Lung microvascular endothelial cell (primary cell): Measurements from ENCODE around the gene SBK2. TPM values are rescaled to one million over a fixed set of nuclear protein-coding genes. Genes with fewer than 3 reads are reported as not detected.

Source experiments
- DNase-seq, 2 donors: peaks; one replicate each; pipeline versions ENCODE4 v3.0.0 to v3.0.0-alpha.2; 2010; ENCODE audit warnings: low read depth in 2 of 2
- total RNA-seq: library from RNA; depleted of rRNA; stranded (reverse); fragments of >200 nt; gene quantifications from 2 replicates; pipeline ENCODE4 v1.2.1, GENCODE V29; 2014

Gene SBK2
- total RNA-seq, 1 donor from 2014 or later = not detected

DNA sequence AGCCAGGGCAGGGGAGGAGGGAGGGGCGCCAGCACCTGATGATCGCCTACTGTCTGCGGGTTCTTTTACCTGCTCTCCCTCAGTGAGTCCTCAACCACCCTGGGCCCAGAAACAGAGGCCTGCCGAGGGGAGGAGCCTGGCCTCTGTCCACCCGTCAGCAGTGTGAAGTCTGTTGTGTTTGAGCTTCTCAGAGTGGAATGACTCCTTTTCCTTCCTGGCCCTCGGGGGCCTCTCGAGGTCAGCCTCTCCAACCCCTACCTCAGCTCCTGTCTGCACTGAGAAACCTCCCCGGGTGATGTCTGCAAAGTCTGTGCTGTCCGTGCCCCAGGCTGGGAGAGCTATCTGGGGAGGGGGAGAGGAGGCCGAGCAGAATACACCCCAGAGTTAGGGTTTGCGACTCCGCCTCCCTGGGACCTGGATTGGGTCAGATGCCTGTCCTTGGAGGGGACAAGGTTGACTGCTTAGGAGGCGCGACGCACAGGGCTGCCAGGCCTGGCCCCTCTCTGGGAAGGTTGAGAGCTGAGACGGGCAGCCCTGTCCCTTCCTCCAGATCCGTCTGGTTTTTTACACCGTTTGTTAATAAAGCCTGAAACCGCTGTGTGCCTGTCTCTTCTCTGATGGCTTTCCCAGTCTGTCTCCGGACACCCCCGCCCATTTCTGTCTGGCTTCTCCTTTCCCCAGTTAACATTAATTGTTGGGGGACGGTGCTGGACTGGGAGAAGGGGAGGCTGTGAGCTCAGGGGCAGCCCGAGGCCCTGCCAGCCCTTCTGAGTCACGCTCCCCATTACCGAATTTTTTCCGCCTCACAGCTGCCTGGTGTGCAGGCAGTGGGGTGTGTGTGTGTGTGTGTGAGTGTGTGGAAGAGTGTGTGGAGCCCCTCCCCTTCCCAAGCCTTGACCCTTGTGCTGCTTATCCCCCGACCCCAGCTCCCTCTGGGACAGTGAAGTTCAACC lies 49.7 kb downstream of the SBK2 start:
- peak; percentile 91 to 93 for DNase-seq

DNA sequence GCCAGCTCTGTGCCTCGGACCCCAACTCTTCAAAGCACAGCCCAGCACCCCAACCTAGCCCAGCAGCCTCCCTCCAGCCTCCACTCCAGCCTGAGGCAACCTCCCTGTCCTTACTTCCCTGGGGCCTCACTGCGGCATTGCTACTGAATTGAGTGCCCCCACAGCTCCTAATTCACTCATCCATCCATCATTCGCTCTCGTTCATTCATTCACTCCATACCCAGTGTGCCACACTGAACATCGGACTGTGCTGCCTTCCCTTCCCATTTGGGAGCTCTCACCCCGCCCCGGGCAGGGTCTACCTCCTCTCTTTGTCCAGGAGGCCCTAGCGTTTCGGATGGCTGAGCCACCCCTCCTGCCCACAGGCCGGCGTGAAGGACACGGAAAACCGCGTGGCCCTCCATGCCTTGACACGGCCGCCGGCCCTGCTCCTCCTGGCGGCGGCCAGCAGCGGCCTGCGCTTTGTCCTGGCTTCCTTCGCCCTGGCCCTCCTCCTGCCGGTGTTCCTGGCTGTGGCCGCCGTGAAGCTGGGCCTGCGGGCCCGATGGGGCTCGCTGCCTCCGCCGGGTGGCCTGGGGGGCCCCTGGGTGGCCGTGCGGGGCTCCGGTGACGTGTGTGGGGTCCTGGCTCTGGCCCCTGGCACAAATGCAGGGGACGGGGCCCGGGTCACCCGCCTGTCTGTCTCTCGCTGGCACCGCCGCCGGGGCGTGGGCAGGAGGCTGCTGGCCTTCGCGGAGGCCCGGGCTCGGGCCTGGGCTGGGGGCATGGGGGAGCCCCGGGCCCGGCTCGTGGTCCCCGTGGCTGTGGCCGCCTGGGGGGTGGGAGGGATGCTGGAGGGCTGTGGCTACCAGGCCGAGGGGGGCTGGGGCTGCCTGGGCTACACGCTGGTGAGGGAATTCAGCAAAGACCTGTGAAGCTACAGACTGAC lies 50.6 kb downstream of the SBK2 start:
- no peak for DNase-seq

GRCh38 chr19:55485439-55486011 lies 51.4 kb downstream of the SBK2 start:
- DNase-seq = no peak

- DNase-seq = peak; percentile 50 to 69
Observed at GRCh38 chr19:55484593-55485438, 52.1 kb downstream of the SBK2 start, which contains the start of gene NAT14. TSS of gene NAT14 (plus strand) at chr19:55485188. CDS start at chr19:55485709, 521 bp downstream.

- no peak for DNase-seq
Observed at GRCh38 chr19:55483706-55484592, 53.0 kb downstream of the SBK2 start.

- DNase-seq = no peak
Observed at GRCh38 chr19:55482967-55483705, 53.8 kb downstream of the SBK2 start.

DNA sequence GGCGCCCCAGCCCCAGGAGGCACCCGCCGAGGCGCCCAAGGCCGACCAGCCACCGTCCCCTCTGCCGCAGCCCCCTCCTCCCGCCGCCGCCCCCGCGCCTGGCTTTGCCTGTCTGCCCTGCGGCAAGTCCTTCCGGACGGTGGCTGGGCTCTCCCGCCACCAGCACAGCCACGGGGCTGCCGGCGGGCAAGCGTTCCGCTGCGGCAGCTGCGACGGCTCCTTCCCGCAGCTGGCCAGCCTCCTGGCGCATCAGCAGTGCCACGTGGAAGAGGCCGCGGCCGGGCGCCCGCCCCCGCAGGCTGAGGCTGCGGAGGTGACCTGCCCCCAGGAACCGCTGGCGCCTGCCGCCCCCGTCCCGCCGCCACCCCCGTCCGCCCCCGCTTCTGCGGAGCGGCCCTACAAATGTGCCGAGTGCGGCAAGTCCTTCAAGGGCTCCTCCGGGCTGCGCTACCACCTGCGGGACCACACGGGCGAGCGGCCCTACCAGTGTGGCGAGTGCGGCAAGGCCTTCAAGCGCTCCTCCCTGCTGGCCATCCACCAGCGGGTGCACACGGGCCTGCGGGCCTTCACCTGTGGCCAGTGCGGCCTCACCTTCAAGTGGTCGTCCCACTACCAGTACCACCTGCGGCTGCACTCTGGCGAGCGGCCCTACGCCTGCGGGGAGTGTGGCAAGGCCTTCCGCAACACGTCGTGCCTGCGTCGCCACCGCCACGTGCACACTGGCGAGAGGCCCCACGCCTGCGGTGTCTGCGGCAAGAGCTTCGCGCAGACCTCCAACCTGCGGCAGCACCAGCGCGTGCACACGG lies 54.6 kb downstream of the SBK2 start:
- no peak for DNase-seq

- DNase-seq = no peak
Observed at GRCh38 chr19:55481794-55482155, 55.2 kb downstream of the SBK2 start.

- no peak for DNase-seq
Observed at GRCh38 chr19:55481148-55481793, 55.7 kb downstream of the SBK2 start.

GRCh38 chr19:55479451-55480230 lies 57.3 kb downstream of the SBK2 start:
- DNase-seq = no peak

DNA sequence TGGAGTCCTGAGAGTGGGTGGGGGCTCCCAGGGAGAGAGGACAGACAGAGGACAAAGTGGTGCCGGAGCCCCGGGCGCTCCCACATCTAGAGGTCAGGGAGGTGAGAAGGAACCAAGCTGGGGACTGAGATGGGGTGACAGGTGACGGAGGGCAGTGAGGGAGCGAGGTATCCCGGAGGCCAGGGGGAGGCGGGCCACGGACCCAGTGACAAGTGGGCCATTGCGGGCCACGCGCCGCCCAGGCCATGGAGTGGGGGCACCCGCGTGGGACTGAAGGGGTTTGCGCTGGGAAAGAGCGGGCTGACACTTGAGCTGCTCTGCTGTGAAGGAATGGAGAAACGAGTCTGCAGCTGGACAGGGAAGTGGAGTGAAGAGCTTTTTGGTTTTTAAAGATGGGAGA lies 57.9 kb downstream of the SBK2 start:
- DNase-seq = no peak

Other genes with a start within 250 kb of the SBK2 start
- gene TMEM150B, start 211.8 kb downstream of the SBK2 start, total RNA-seq = not detected in 2 replicates
- 2.2 and 3.0 TPM in 2 replicates for gene KMT5C, start 197.3 kb downstream of the SBK2 start, total RNA-seq
- not detected in 2 replicates for gene COX6B2, start 182.4 kb downstream of the SBK2 start, total RNA-seq
- not detected in 2 replicates for gene GARIN5B, start 173.9 kb downstream of the SBK2 start, total RNA-seq
- gene IL11, start 166.7 kb downstream of the SBK2 start, total RNA-seq = under 0.01 TPM in 1 of 2 replicates, not detected in the other
- gene TMEM190, start 160.3 kb downstream of the SBK2 start, total RNA-seq = not detected in 2 replicates
- gene TMEM238, start 152.8 kb downstream of the SBK2 start, total RNA-seq = 0.22 and 0.40 TPM in 2 replicates
- 118 and 119 TPM in 2 replicates for gene RPL28, start 151.2 kb downstream of the SBK2 start, total RNA-seq
- 44.4 and 76.5 TPM in 2 replicates for gene UBE2S, start 129.3 kb downstream of the SBK2 start, total RNA-seq
- gene SHISA7, start 93.8 kb downstream of the SBK2 start, total RNA-seq = not detected in 2 replicates
- gene ISOC2, start 75.5 kb downstream of the SBK2 start, total RNA-seq = 60.7 and 61.9 TPM in 2 replicates
- gene C19orf85, start 72.4 kb downstream of the SBK2 start, total RNA-seq = not detected in 2 replicates
- 0.65 and 0.79 TPM in 2 replicates for gene ZNF628, start 60.5 kb downstream of the SBK2 start, total RNA-seq
- 5.2 and 7.2 TPM in 2 replicates for gene NAT14, start 51.9 kb downstream of the SBK2 start, total RNA-seq
- 0.22 TPM in 1 of 2 replicates, not detected in the other for gene SSC5D, start 48.7 kb downstream of the SBK2 start, total RNA-seq
- gene SBK3, start 8.4 kb upstream of the SBK2 start, total RNA-seq = 0.20 and 0.22 TPM in 2 replicates
- 2.4 and 2.6 TPM in 2 replicates for gene ZNF579, start 43.7 kb upstream of the SBK2 start, total RNA-seq
- gene FIZ1, start 62.4 kb upstream of the SBK2 start, total RNA-seq = 1.5 and 3.2 TPM in 2 replicates
- 7.0 and 11.5 TPM in 2 replicates for gene ZNF524, start 63.2 kb upstream of the SBK2 start, total RNA-seq
- 0.44 and 0.79 TPM in 2 replicates for gene ZNF865, start 68.5 kb upstream of the SBK2 start, total RNA-seq
- 2.8 and 4.8 TPM in 2 replicates for gene ZNF784, start 87.4 kb upstream of the SBK2 start, total RNA-seq
- 1.3 and 2.0 TPM in 2 replicates for gene ZNF580, start 103.9 kb upstream of the SBK2 start, total RNA-seq
- 18.3 and 20.9 TPM in 2 replicates for gene ZNF581, start 106.5 kb upstream of the SBK2 start, total RNA-seq
- 5.9 and 10.7 TPM in 2 replicates for gene CCDC106, start 111.1 kb upstream of the SBK2 start, total RNA-seq
- gene U2AF2, start 117.9 kb upstream of the SBK2 start, total RNA-seq = 61.9 and 62.9 TPM in 2 replicates
- gene EPN1, start 138.1 kb upstream of the SBK2 start, total RNA-seq = 20.7 and 27.0 TPM in 2 replicates
- not detected in 2 replicates for gene NLRP9, start 201.3 kb upstream of the SBK2 start, total RNA-seq
- 1.1 and 1.2 TPM in 2 replicates for gene RFPL4A, start 222.0 kb upstream of the SBK2 start, total RNA-seq
- 0.22 and 0.40 TPM in 2 replicates for gene RFPL4AL1, start 232.0 kb upstream of the SBK2 start, total RNA-seq